ENCODE measurements around the gene DMD.

The DMD gene

DNA sequence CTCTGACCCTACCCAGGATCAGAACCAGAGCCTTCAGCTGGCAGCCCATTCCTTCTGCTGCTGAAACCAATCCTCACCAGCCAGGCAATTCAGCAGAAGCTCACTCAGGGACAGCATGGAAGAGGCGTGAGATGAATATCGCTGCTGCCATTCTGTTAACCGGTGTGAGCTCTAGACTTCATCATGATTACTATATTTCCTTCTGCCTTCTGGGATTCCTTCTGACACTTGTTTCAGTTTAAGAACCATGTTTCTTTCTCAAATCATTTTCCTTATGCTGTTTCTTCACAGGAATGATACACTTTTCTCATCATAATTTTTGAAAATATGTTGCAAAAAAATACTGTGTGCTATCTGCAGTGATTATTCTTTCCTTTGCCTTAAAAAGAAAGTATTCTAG lies 1666.2 kb downstream of the DMD start:
- H3K4me3 ChIP-seq (ENCODE audit: extremely low read depth, insufficient read depth, low read length, poor library complexity, severe bottlenecking), result no peak overlapping the region
- peaks cover 3% of the 10 kb centered on the region for H3K4me1 ChIP-seq (ENCODE audit: control insufficient read depth, insufficient read depth, low read length, poor library complexity, severe bottlenecking)
- no peak overlapping the region for H3K27ac ChIP-seq (ENCODE audit: low read depth, low read length, severe bottlenecking)
- H3K36me3 ChIP-seq (ENCODE audit: control insufficient read depth, insufficient read depth, low read length), result no peaks in the 10 kb centered on the region
- 100% methylated on average over 1 to 2 of the region's 3 CpGs for WGBS, 2 experiments (ENCODE audit: insufficient coverage in 2 of 2)
- H3K9me3 ChIP-seq (ENCODE audit: control insufficient read depth, low read length), result no peaks in the 10 kb centered on the region

DNA sequence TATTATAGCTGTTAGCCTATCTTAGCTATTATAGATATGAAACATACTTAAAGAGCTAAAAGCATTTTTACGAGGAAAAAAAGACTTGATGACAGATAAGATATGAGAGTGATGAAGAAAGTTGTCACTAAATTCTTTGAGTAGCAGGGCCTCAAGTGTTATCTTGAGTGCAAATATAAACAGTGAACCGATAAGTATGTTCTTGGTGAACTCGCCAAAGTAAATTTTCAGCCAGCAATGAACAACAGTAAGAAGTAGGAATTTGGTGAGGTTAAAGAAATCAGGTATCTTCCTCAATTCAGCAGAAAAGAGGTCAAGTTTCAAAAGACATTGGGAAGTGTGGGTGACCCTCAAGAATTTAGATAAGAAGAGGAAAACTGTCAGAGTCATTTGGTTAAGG lies 1667.7 kb downstream of the DMD start:
- H3K4me3 ChIP-seq (ENCODE audit: extremely low read depth, insufficient read depth, low read length, poor library complexity, severe bottlenecking), result no peak overlapping the region
- peaks cover 3% of the 10 kb centered on the region for H3K4me1 ChIP-seq (ENCODE audit: control insufficient read depth, insufficient read depth, low read length, poor library complexity, severe bottlenecking)
- 80% methylated on average over 2 of the region's 3 CpGs; no CpG with 5 or more reads in 1 of the 2 experiments for WGBS, 2 experiments (ENCODE audit: insufficient coverage in 2 of 2)
- no peaks in the 10 kb centered on the region for H3K9me3 ChIP-seq (ENCODE audit: control insufficient read depth, low read length)
- no peak overlapping the region for H3K27ac ChIP-seq (ENCODE audit: low read depth, low read length, severe bottlenecking)
- H3K36me3 ChIP-seq (ENCODE audit: control insufficient read depth, insufficient read depth, low read length), result no peaks in the 10 kb centered on the region

DNA sequence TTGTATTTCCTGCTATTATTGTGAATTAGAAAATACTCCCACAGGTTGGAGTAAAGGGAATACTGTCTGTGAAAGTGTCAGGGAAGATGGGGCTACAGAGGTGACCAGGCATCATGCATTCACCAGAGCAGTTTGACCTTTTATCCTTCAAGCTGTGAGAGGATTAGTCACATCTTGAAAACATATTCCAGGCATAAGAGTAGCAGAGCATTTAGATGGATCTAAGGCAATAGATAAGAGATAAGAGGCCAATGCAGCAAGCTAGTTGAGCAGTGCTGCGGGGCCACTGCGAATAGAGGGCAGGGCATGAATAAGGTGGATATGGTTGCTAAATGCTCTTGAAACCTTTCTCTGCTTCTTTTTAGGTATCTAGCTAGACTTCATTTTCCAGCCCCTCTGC lies 1668.8 kb downstream of the DMD start:
- no peak overlapping the region for H3K4me3 ChIP-seq (ENCODE audit: extremely low read depth, insufficient read depth, low read length, poor library complexity, severe bottlenecking)
- peaks cover 3% of the 10 kb centered on the region for H3K4me1 ChIP-seq (ENCODE audit: control insufficient read depth, insufficient read depth, low read length, poor library complexity, severe bottlenecking)
- no peaks in the 10 kb centered on the region for H3K9me3 ChIP-seq (ENCODE audit: control insufficient read depth, low read length)
- WGBS, 2 experiments (ENCODE audit: insufficient coverage in 2 of 2), result no CpG with 5 or more reads among the region's 2 CpGs
- H3K36me3 ChIP-seq (ENCODE audit: control insufficient read depth, insufficient read depth, low read length), result no peaks in the 10 kb centered on the region
- no peak overlapping the region for H3K27ac ChIP-seq (ENCODE audit: low read depth, low read length, severe bottlenecking)

DNA sequence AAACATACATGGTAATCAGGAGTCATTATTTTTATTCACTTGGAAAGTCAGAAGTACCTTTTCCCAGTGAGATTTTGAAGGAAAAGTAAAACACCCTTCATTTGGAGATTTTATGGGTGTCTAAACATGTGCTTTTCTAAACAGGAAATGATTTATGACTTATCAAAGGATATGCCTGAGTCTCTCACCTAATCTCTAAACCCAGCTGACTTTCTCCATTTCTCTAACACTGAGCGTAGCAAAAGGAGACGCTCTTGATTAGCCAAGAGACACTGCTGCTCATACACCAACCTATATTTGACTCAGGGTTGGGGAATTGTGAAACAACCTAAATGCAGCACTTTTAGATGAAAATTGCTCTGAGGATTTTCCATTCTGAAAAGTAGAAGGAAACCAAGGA lies 1671.0 kb downstream of the DMD start:
- H3K4me1 ChIP-seq (ENCODE audit: control insufficient read depth, insufficient read depth, low read length, poor library complexity, severe bottlenecking), result no peaks in the 10 kb centered on the region
- H3K4me3 ChIP-seq (ENCODE audit: extremely low read depth, insufficient read depth, low read length, poor library complexity, severe bottlenecking), result no peak overlapping the region
- no peak overlapping the region for H3K27ac ChIP-seq (ENCODE audit: low read depth, low read length, severe bottlenecking)
- no CpG with 5 or more reads among the region's 2 CpGs for WGBS, 2 experiments (ENCODE audit: insufficient coverage in 2 of 2)
- H3K36me3 ChIP-seq (ENCODE audit: control insufficient read depth, insufficient read depth, low read length), result no peaks in the 10 kb centered on the region
- H3K9me3 ChIP-seq (ENCODE audit: control insufficient read depth, low read length), result no peaks in the 10 kb centered on the region

DNA sequence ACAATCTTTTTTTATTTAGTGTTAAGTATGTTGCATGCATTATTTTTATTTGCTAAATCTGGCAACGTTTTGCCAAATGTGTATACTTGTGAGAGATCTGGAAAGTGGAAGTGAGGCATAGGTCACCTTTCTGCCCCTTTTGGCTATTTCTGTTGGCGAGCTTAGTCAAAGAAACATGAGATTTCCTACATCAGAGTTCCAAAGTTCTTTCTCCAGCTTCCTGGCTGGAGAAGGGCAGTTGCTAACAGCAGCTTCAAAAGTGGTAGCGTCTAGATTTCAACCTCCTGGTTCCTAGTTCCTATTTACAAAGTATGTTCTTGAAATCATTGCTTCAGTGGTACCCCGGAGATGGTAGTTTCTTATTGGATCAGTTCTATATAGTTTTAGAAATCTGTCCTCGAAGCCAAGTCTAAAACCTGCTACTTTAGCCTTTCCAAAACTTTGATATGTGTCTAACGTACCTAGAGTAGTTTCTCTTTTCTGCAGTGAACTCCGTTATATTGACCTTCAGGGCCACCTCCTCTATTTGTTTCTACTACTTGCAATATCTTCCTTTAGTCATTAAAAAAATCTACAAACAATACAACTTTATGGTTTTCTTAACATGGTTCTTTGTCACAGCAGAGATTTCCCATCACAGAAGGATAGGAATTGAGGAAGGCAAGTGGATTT lies 1683.8 kb downstream of the DMD start:
- H3K9me3 ChIP-seq (ENCODE audit: control insufficient read depth, low read length), result no peaks in the 10 kb centered on the region
- no peaks in the 10 kb centered on the region for H3K4me1 ChIP-seq (ENCODE audit: control insufficient read depth, insufficient read depth, low read length, poor library complexity, severe bottlenecking)
- 67 to 100% methylated on average over 1 of the region's 7 CpGs for WGBS, 2 experiments (ENCODE audit: insufficient coverage in 2 of 2)
- H3K4me3 ChIP-seq (ENCODE audit: extremely low read depth, insufficient read depth, low read length, poor library complexity, severe bottlenecking), result no peak overlapping the region
- H3K27ac ChIP-seq (ENCODE audit: low read depth, low read length, severe bottlenecking), result no peak overlapping the region
- H3K36me3 ChIP-seq (ENCODE audit: control insufficient read depth, insufficient read depth, low read length), result no peaks in the 10 kb centered on the region

DNA sequence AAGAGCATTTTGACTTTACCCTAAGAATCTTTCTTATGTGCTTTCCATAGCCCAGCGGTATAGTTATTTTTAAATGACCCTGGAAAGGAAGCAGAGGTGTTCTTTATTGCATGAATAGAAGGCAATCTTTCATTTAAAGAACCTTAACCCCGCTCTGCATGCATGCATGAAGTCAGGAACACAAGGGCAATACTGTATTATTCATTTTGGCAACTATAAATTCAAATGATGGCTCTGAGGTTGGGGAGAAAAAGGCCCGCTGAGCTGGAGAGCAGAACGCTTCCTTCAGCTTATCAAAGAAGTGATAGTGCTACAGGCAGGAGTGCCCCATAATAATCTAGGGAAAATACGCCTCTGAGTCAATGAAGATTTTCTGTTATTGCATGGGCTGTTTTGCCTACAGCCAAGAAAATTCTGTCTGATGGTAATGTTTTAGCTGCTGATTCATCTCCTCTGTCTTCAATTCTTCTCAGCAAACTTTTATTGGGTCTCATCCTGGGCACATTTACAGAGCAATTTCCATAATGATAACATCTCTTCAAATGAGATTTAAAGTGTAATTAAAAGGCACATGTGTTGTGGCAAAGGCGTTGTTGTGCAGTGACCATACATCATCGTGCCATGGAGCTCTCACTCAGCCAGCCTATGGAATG lies 1687.3 kb downstream of the DMD start:
- no peak overlapping the region for H3K27ac ChIP-seq (ENCODE audit: low read depth, low read length, severe bottlenecking)
- WGBS, 2 experiments (ENCODE audit: insufficient coverage in 2 of 2), result 80% methylated on average over 1 of the region's 7 CpGs; no CpG with 5 or more reads in 1 of the 2 experiments
- H3K9me3 ChIP-seq (ENCODE audit: control insufficient read depth, low read length), result no peaks in the 10 kb centered on the region
- peaks cover 5% of the 10 kb centered on the region for H3K4me1 ChIP-seq (ENCODE audit: control insufficient read depth, insufficient read depth, low read length, poor library complexity, severe bottlenecking)
- no peak overlapping the region for H3K4me3 ChIP-seq (ENCODE audit: extremely low read depth, insufficient read depth, low read length, poor library complexity, severe bottlenecking)
- no peaks in the 10 kb centered on the region for H3K36me3 ChIP-seq (ENCODE audit: control insufficient read depth, insufficient read depth, low read length)

DNA sequence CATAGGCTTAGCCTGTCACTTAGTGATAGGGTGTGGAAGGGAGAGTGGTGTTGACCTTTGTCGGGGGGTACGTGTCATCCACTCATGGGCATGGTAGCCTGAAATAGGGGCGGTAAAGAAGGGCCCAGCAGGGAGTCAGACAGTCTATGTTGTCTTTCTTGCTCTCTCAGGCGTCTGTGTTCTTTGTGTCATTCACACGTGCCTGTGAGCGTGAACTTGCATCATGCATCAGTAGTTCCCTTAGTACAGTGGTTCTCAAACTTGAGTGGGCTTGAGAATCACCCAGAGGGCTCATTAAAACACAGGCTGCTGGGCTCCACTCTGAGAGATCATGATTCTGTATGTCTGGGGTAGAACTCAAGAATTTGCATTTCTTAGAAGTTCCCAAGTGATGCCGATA lies 1688.6 kb downstream of the DMD start:
- Histone ChIP-seq H3K27ac (ENCODE audit: low read depth, low read length, severe bottlenecking) (no peak overlapping the region), H3K4me1 (ENCODE audit: control insufficient read depth, insufficient read depth, low read length, poor library complexity, severe bottlenecking) (peaks cover 5% of the 10 kb centered on the region), H3K4me3 (ENCODE audit: extremely low read depth, insufficient read depth, low read length, poor library complexity, severe bottlenecking) (no peak overlapping the region), H3K9me3 (ENCODE audit: control insufficient read depth, low read length) (no peaks in the 10 kb centered on the region), H3K36me3 (ENCODE audit: control insufficient read depth, insufficient read depth, low read length) (no peaks in the 10 kb centered on the region)
- 89 to 100% methylated on average over 4 to 5 of the region's 7 CpGs for WGBS, 2 experiments (ENCODE audit: insufficient coverage in 2 of 2)

DNA sequence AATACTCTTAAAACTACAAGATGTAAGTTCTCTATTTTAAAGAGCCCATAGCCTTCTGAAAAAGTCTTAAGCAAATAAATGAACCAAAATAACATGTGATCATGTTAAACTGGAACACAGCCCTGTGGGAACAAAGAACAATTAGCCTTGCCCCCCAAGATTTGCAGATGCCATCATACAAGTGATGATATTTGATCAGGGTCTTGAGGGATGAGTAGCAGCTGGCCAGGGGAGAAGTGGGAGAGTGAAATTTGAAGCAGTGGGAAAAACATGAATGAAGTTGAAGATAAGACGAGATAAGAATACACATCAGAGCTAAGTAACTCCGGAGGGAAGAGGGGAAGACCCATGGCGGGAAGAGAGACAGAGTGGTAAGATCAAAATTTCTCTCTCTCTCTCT lies 1689.4 kb downstream of the DMD start:
- H3K9me3 ChIP-seq (ENCODE audit: control insufficient read depth, low read length), result no peaks in the 10 kb centered on the region
- WGBS, 2 experiments (ENCODE audit: insufficient coverage in 2 of 2), result no CpG with 5 or more reads among the region's 3 CpGs
- peaks cover 5% of the 10 kb centered on the region for H3K4me1 ChIP-seq (ENCODE audit: control insufficient read depth, insufficient read depth, low read length, poor library complexity, severe bottlenecking)
- no peaks in the 10 kb centered on the region for H3K36me3 ChIP-seq (ENCODE audit: control insufficient read depth, insufficient read depth, low read length)
- no peak overlapping the region for H3K27ac ChIP-seq (ENCODE audit: low read depth, low read length, severe bottlenecking)
- no peak overlapping the region for H3K4me3 ChIP-seq (ENCODE audit: extremely low read depth, insufficient read depth, low read length, poor library complexity, severe bottlenecking)

DNA sequence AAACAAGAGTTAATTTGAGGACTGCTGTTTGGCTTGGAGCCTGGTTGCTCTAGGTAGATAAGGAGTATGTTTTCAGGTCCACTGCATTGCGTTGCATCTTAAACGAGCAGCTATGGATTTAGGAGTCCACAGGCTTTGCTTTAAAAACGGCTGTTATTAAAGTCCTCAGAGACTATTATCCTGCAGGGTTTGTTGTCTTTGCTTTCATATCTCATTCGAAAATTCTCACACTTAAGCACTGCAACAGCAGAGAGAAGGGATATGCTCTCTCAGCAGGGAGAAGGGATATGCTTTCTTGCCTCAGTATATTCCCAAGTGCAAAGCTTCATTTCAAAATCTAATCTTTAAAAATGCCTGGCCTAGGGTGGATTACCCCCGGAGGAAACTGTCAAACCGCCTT lies 1694.8 kb downstream of the DMD start:
- WGBS, 2 experiments (ENCODE audit: insufficient coverage in 2 of 2), result no CpG with 5 or more reads among the region's 6 CpGs
- H3K36me3 ChIP-seq (ENCODE audit: control insufficient read depth, insufficient read depth, low read length), result no peaks in the 10 kb centered on the region

DNA sequence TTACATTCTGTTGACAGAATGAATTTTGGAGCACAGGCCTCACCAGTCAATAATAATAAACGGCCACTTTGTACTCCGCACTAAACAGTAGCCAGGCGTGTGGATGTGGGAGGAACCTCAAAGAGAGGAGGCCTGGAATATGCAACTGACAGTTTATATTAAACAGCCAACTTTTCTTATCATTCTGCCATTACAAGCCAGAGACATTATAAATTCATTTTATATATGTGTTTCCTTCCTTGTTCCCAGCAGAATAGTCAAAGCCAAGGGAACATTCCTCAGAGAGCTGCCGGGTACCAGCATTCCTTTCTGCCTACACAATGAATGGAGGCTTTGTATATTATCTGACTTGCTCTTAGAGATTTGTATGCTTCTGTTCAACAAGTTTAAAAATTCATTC lies 1703.0 kb downstream of the DMD start:
- no CpG with 5 or more reads among the region's 4 CpGs for WGBS, 2 experiments (ENCODE audit: insufficient coverage in 2 of 2)
- peak overlapping the region; percentile 92 for H3K27ac ChIP-seq (ENCODE audit: low read depth, low read length, severe bottlenecking)
- no peaks in the 10 kb centered on the region for H3K36me3 ChIP-seq (ENCODE audit: control insufficient read depth, insufficient read depth, low read length)
- peaks cover 5% of the 10 kb centered on the region for H3K4me1 ChIP-seq (ENCODE audit: control insufficient read depth, insufficient read depth, low read length, poor library complexity, severe bottlenecking)
- no peaks in the 10 kb centered on the region for H3K9me3 ChIP-seq (ENCODE audit: control insufficient read depth, low read length)
- no peak overlapping the region for H3K4me3 ChIP-seq (ENCODE audit: extremely low read depth, insufficient read depth, low read length, poor library complexity, severe bottlenecking)

More for the DNA sequence above, 1694.8 kb downstream of the DMD start:
- Histone ChIP-seq H3K9me3 (ENCODE audit: control insufficient read depth, low read length) (no peaks in the 10 kb centered on the region), H3K27ac (ENCODE audit: low read depth, low read length, severe bottlenecking) (no peak overlapping the region), H3K4me1 (ENCODE audit: control insufficient read depth, insufficient read depth, low read length, poor library complexity, severe bottlenecking) (peaks cover 6% of the 10 kb centered on the region), H3K4me3 (ENCODE audit: extremely low read depth, insufficient read depth, low read length, poor library complexity, severe bottlenecking) (no peak overlapping the region)

DNA sequence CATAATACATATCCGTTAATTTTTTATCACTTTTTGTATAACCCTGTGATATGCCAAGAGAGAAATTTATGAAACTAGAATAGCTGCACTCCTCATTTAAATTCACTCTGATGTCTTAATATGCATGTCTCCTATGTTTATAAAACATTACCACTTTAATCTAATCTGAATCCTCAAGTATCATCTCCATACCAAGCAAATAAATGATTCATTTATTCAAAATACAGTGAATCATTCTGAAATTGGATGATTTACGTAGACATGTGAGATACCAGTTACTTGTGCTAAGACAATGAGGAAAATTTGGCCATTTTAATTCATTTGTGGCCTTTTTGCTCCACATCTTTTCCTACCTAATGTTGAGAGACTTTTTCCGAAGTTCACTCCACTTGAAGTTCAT lies 1704.4 kb downstream of the DMD start:
- no peak overlapping the region for H3K27ac ChIP-seq (ENCODE audit: low read depth, low read length, severe bottlenecking)
- H3K4me1 ChIP-seq (ENCODE audit: control insufficient read depth, insufficient read depth, low read length, poor library complexity, severe bottlenecking), result peaks cover 5% of the 10 kb centered on the region
- H3K36me3 ChIP-seq (ENCODE audit: control insufficient read depth, insufficient read depth, low read length), result no peaks in the 10 kb centered on the region
- H3K4me3 ChIP-seq (ENCODE audit: extremely low read depth, insufficient read depth, low read length, poor library complexity, severe bottlenecking), result no peak overlapping the region
- no peaks in the 10 kb centered on the region for H3K9me3 ChIP-seq (ENCODE audit: control insufficient read depth, low read length)
- WGBS, 2 experiments (ENCODE audit: insufficient coverage in 2 of 2), result no CpG with 5 or more reads among the region's 3 CpGs

Measured in mesodermal cell (in vitro differentiated cells).